ENCODE results near the gene ATAD2B.

The ATAD2B gene

DNA sequence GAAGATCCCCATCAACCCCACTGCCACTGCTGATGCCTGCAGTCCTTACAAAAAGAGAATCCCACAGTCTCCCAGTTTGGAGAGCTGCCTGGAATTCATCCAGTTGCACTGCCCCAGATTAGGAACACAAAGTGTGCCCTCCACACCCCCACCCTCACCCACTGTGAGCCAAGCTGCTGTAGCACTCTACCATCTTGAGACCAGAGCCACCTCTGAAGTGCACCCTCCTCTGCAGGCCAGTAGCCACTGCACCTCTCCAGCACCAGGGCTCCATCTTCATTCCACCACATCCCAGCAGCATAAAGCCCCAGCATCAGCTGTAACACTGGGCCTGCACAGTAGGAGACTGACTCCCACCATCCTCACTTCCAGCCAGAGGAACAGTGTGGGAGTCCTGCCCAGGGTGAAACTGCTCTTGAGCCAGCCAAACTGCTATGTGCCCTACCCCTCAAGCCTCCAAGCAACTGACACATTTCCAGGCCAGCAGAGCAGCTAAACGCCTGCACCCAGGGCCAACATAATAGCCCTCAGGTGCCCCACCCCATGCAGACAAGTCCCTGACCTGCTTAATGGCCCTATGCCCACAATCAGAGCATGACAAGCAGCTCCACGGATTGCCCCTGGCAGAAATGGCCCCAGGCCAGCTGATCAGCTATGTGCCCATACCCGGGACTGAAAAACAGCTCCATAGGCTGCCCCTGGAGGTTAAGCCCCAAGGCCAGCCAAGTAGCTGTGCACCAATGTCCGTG is 206.0 kb downstream of the ATAD2B start:
- Histone ChIP-seq H3K27me3 (ENCODE audit: insufficient read depth, low read length) (no peaks in the 10 kb centered on the region), H3K4me1 (ENCODE audit: insufficient read depth, low read length) (no peaks in the 10 kb centered on the region), H3K9me3 (ENCODE audit: insufficient read depth, low read depth, low read length) (no peaks in the 10 kb centered on the region; the same call in 1 of the 2 replicates), H3K4me3 (ENCODE audit: low read length) (no peak overlapping the region), H3K36me3 (ENCODE audit: insufficient read depth, low read depth, low read length) (no peaks in the 10 kb centered on the region), H3K27ac (ENCODE audit: low read length) (no peak overlapping the region), H3K9ac (ENCODE audit: low read depth, low read length) (no peak overlapping the region)

DNA sequence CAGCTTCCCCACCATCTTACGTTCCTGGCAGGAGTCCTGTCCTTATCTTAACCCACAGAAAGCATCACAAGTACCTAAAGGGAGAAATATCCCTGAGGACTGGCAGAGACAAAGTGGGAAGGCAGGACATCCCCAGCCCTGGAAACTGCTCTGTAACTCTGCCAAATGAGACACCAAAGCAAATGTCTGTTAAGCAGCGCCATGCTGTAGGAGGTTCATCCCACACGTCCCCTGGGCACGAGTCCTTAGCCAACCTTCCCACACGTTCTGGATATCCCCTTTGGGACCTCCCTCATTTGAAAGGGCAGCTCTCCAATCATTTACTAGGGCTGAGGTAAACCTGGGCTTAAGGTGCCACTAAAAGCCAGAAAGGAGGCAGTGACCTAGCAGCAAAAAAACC is 207.2 kb downstream of the ATAD2B start:
- no peak overlapping the region for H3K27ac ChIP-seq (ENCODE audit: low read length)
- no peak overlapping the region for H3K4me3 ChIP-seq (ENCODE audit: low read length)
- H3K9me3 ChIP-seq (ENCODE audit: insufficient read depth, low read depth, low read length): no peaks in the 10 kb centered on the region; the same call in 1 of the 2 replicates
- H3K9ac ChIP-seq (ENCODE audit: low read depth, low read length): no peak overlapping the region
- no peaks in the 10 kb centered on the region for H3K36me3 ChIP-seq (ENCODE audit: insufficient read depth, low read depth, low read length)
- no peaks in the 10 kb centered on the region for H3K4me1 ChIP-seq (ENCODE audit: insufficient read depth, low read length)
- no peaks in the 10 kb centered on the region for H3K27me3 ChIP-seq (ENCODE audit: insufficient read depth, low read length)

DNA sequence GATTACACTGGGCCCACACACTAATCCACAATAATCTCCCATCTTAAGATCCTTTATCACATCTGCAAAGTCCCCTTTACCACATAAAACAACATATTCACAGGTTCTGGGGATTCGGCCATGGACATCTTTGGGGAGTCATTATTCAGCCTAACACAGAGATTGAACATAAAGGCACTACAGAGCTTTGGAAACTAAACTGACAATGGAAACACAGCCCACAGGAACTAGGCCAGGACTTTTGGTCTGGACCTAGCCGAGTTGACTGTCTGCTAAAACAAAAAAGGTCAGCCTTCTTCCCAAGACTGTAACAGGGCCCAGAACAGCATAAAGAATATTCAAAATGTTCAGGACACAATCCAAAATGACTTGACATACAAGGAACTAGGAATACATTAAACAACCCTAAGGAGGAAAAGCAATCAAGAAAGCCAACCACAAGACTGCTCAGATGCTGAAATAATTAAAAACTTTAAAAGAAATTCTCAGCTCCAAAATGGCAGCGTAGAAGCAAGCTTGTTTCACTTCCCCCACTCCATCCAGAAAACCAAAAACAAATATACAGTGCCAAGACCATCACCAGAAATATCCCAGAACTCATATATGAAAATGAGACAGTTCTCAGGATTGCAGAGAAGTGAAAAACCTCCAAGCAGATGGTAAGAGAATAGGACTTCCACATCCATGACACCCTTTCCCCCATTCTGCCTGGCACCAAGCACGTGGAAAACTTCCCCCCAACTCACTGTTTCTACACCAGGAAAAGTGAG is 207.8 kb downstream of the ATAD2B start:
- no peak overlapping the region for H3K9ac ChIP-seq (ENCODE audit: low read depth, low read length)
- no peak overlapping the region for H3K27ac ChIP-seq (ENCODE audit: low read length)
- H3K9me3 ChIP-seq (ENCODE audit: insufficient read depth, low read depth, low read length): no peaks in the 10 kb centered on the region; the same call in 1 of the 2 replicates
- no peak overlapping the region for H3K4me3 ChIP-seq (ENCODE audit: low read length)
- no peaks in the 10 kb centered on the region for H3K4me1 ChIP-seq (ENCODE audit: insufficient read depth, low read length)
- no peaks in the 10 kb centered on the region for H3K27me3 ChIP-seq (ENCODE audit: insufficient read depth, low read length)
- H3K36me3 ChIP-seq (ENCODE audit: insufficient read depth, low read depth, low read length): no peaks in the 10 kb centered on the region

DNA sequence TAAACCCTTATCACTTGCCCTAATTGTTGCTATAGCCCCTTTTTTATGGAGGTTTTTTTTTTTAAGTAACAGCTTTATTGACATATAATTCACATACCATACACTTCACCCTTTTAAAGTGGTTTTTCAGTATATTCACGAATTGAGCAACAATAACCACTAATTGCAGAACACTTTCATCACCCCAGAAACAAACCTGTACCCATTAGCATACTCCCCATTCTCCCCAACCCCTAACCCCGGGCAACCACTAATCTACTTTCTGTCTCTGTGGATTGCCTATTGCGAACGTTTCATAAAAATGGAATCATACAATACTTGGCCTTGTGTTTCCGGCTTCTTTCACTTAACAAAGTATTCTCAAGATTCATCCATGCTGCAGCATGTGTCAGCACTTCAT is 213.6 kb downstream of the ATAD2B start:
- no peak overlapping the region for H3K27ac ChIP-seq (ENCODE audit: low read length)

DNA sequence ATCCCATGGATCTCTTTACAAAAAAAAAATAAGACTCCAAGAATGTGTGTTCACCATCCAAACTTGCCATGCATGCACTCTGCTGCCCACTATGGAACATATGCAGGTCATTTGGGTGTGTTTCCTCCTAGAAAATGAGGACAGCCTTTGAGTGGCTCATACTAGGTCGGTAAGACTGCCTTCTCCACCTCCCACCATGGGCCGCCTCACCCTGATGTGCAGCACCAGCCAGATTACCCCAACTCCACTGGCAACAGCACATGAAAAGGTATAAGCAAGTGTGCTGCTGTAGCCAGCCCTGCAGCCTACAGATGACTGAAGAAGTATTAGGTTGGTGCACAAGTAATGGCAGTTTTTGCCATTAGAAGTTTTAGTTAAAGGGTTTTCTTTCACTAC is 214.2 kb downstream of the ATAD2B start:
- H3K27me3 ChIP-seq (ENCODE audit: insufficient read depth, low read length): no peaks in the 10 kb centered on the region
- no peak overlapping the region for H3K4me3 ChIP-seq (ENCODE audit: low read length)
- peaks cover 11% of the 10 kb centered on the region; the same call in 1 of the 2 replicates for H3K4me1 ChIP-seq (ENCODE audit: insufficient read depth, low read length)
- no peaks in the 10 kb centered on the region for H3K9me3 ChIP-seq (ENCODE audit: insufficient read depth, low read depth, low read length)
- H3K9ac ChIP-seq (ENCODE audit: low read depth, low read length): no peak overlapping the region; the same call in 1 of the 2 replicates
- H3K36me3 ChIP-seq (ENCODE audit: insufficient read depth, low read depth, low read length): no peaks in the 10 kb centered on the region
- peak overlapping the region; percentile 25 for H3K27ac ChIP-seq (ENCODE audit: low read length)

More for the DNA sequence above, 213.6 kb downstream of the ATAD2B start:
- peaks cover 11% of the 10 kb centered on the region; the same call in 1 of the 2 replicates for H3K4me1 ChIP-seq (ENCODE audit: insufficient read depth, low read length)
- no peak overlapping the region for H3K9ac ChIP-seq (ENCODE audit: low read depth, low read length)
- no peaks in the 10 kb centered on the region for H3K9me3 ChIP-seq (ENCODE audit: insufficient read depth, low read depth, low read length)
- no peak overlapping the region for H3K4me3 ChIP-seq (ENCODE audit: low read length)
- H3K36me3 ChIP-seq (ENCODE audit: insufficient read depth, low read depth, low read length): no peaks in the 10 kb centered on the region
- H3K27me3 ChIP-seq (ENCODE audit: insufficient read depth, low read length): no peaks in the 10 kb centered on the region

DNA sequence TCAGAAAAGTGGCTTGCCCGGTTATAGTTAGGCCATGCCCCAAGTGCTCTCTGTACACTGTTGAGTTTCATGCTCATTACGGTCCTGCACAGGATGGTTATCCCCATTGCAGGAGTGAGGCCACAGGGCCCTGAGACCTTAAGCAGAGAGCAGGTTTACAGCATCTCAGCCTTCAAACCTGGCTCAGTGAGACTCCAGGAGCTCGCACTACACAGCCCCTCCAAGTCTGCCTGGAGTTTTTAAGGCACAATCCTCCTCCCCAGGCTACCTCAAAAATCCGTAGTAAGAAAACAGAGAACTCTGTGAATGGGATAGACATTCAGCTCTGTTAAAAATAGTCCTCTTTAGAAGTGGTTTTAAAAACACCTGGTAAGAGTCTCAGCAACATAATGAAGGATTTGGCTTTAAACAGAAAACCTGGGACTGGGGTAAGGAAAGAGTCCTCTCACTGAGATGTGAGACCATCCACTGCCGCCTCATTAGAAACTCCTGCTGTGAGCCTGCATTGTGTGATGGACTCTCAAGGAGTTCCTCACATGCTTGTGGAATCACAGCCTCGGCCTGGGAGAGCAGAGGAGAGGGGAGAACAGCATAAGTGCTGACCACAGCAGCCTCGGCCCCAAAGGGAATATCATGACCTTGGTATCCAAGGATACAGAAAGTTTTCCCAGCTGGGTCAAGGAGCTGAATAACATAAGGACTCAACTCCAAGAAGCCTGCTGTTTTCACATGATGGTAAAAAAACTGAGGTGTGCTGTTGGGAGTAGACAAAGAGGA is 214.8 kb downstream of the ATAD2B start:
- H3K4me1 ChIP-seq (ENCODE audit: insufficient read depth, low read length): peaks cover 11% of the 10 kb centered on the region; the same call in 1 of the 2 replicates
- peak overlapping the region; percentile 25 for H3K27ac ChIP-seq (ENCODE audit: low read length)
- no peaks in the 10 kb centered on the region for H3K36me3 ChIP-seq (ENCODE audit: insufficient read depth, low read depth, low read length)
- H3K9me3 ChIP-seq (ENCODE audit: insufficient read depth, low read depth, low read length): no peaks in the 10 kb centered on the region
- no peaks in the 10 kb centered on the region for H3K27me3 ChIP-seq (ENCODE audit: insufficient read depth, low read length)
- H3K4me3 ChIP-seq (ENCODE audit: low read length): peak overlapping the region; percentile 4; the same call in 1 of the 2 replicates
- no peak overlapping the region; the same call in 1 of the 2 replicates for H3K9ac ChIP-seq (ENCODE audit: low read depth, low read length)

DNA sequence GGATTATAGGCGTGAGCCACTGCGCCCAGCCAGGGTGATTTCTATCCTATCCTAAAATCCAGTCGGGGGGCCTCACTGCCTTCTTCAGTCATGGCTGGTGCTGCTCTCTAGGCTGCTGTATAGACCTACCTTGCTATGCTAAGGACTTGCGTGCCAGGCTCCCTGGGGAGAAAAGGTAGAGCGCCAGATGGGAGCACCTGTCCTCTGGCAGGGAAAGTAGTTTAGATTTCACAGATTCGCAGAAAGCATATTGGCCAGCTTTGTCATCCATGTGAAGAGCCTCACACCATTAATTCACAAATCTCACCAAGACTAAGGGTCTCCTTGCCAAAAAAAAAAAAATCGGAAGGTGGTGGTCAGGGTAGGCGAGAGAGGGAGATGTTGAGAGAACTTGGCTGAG is 217.6 kb downstream of the ATAD2B start:
- H3K4me3 ChIP-seq (ENCODE audit: low read length): no peak overlapping the region
- peaks cover 11% of the 10 kb centered on the region; the same call in 1 of the 2 replicates for H3K4me1 ChIP-seq (ENCODE audit: insufficient read depth, low read length)
- H3K27me3 ChIP-seq (ENCODE audit: insufficient read depth, low read length): no peaks in the 10 kb centered on the region
- no peaks in the 10 kb centered on the region for H3K9me3 ChIP-seq (ENCODE audit: insufficient read depth, low read depth, low read length)
- no peak overlapping the region for H3K27ac ChIP-seq (ENCODE audit: low read length)
- H3K36me3 ChIP-seq (ENCODE audit: insufficient read depth, low read depth, low read length): no peaks in the 10 kb centered on the region
- no peak overlapping the region for H3K9ac ChIP-seq (ENCODE audit: low read depth, low read length)

DNA sequence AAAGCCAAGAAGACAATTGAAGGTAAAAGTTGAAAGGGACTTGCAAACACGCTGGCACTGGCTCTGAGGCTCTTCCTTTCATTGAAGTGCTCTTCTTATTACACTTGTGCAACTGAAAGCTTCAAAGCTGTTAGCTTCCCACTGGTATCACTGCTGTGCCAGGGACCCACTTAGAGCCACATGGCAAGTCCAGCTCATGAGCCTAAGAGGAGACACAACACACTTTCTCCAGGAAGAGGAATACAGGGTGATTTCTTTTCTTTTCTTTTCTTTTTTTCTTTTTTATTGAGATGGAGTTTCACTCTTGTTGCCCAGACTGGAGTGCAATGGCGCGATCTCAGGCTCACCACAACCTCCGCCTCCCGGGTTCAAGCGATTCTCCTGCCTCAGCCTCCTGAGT is 218.2 kb downstream of the ATAD2B start:
- Histone ChIP-seq H3K9ac (ENCODE audit: low read depth, low read length) (no peak overlapping the region), H3K4me1 (ENCODE audit: insufficient read depth, low read length) (peaks cover 11% of the 10 kb centered on the region; the same call in 1 of the 2 replicates), H3K9me3 (ENCODE audit: insufficient read depth, low read depth, low read length) (no peaks in the 10 kb centered on the region), H3K27me3 (ENCODE audit: insufficient read depth, low read length) (no peaks in the 10 kb centered on the region), H3K27ac (ENCODE audit: low read length) (no peak overlapping the region), H3K4me3 (ENCODE audit: low read length) (no peak overlapping the region), H3K36me3 (ENCODE audit: insufficient read depth, low read depth, low read length) (no peaks in the 10 kb centered on the region)

DNA sequence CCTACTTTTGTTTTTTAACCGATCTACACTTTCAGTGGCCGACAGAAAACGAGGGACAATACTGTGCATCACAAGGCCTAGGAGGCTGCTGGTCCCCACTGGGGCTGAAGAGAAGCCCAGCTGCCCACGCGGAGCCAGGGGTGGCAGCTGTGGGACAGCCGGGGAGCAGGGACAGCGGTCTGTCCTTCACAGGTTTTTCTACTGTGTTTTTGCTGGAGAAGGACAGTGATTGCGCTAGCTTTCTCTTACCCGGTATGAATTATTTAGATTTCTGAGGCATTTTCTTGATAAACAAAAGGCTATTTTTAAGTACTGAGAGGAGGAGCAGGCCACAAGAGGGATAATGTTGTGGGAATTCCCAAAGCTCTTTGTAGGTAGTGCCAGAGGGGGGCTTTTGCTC is 219.8 kb downstream of the ATAD2B start:
- Histone ChIP-seq H3K9ac (ENCODE audit: low read depth, low read length) (no peak overlapping the region), H3K4me1 (ENCODE audit: insufficient read depth, low read length) (peaks cover 4% of the 10 kb centered on the region; the same call in 1 of the 2 replicates), H3K4me3 (ENCODE audit: low read length) (no peak overlapping the region), H3K27me3 (ENCODE audit: insufficient read depth, low read length) (no peaks in the 10 kb centered on the region), H3K9me3 (ENCODE audit: insufficient read depth, low read depth, low read length) (no peaks in the 10 kb centered on the region), H3K36me3 (ENCODE audit: insufficient read depth, low read depth, low read length) (no peaks in the 10 kb centered on the region), H3K27ac (ENCODE audit: low read length) (no peak overlapping the region)

DNA sequence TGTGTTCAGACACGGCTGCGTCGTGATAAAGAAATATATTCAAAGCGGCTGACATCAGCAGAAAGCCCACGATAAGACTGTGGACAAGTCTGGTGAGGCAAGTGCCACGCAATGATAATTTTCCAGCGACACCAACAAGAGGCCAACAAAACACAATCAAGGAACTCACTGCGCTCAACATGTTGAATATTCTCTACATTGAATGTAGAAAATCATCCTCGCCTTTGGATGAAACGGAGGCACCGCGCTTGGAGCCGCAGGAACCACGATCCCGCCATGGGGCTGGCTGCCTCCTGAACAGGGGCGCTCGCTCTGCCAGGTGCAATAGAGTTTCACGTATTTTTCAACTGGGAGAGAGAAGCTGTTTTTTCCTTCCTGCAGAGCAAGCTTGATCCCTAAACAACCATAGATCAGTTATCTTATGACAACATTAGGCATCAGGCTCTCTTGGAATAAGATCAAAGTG is 220.3 kb downstream of the ATAD2B start:
- no peaks in the 10 kb centered on the region for H3K27me3 ChIP-seq (ENCODE audit: insufficient read depth, low read length)
- no peaks in the 10 kb centered on the region; the same call in 1 of the 2 replicates for H3K4me1 ChIP-seq (ENCODE audit: insufficient read depth, low read length)
- no peak overlapping the region for H3K4me3 ChIP-seq (ENCODE audit: low read length)
- H3K9me3 ChIP-seq (ENCODE audit: insufficient read depth, low read depth, low read length): no peaks in the 10 kb centered on the region
- no peaks in the 10 kb centered on the region for H3K36me3 ChIP-seq (ENCODE audit: insufficient read depth, low read depth, low read length)
- no peak overlapping the region for H3K27ac ChIP-seq (ENCODE audit: low read length)
- no peak overlapping the region for H3K9ac ChIP-seq (ENCODE audit: low read depth, low read length)

All from iPS-20b (cell line).